HG03457 (cell line): ENCODE data around the gene B3GALT6.

Source experiments
- ATAC-seq: cut with Tn5 transposase; IDR thresholded peaks from one replicate; pipeline ENCODE4 v1.9.1; 2021; ENCODE audit warnings: moderate number of reproducible peaks; ENCODE audit not compliant: unreplicated experiment

The B3GALT6 gene

GRCh38 chr1:1281533-1282321, 49.7 kb downstream of the B3GALT6 start:
- ATAC-seq, result no peak

- ATAC-seq, result no peak
Measured at GRCh38 chr1:1282998-1283397, 51.0 kb downstream of the B3GALT6 start.

GRCh38 chr1:1283821-1284220, 51.8 kb downstream of the B3GALT6 start:
- no peak for ATAC-seq
